Stimulated activated naive CD4-positive, alpha-beta T cell (primary cell): ENCODE measurements around the gene SMARCC1.
"Not testable (repeated sequence)": the region's sequence is repeated elsewhere in the genome, so short reads cannot be mapped to it uniquely, and the experiment has no call there.

Experiments used
- DNase-seq, 6 experiments: peaks; one replicate each; lab custom pipeline; 2025; lab: John Stamatoyannopoulos, UW

SMARCC1 gene

GRCh38 chr3:47766186-47766585 is 15.5 kb downstream of the SMARCC1 start:
- no peak for DNase-seq

- no peak for DNase-seq
Measured at GRCh38 chr3:47762233-47762632, 19.5 kb downstream of the SMARCC1 start.

DNA sequence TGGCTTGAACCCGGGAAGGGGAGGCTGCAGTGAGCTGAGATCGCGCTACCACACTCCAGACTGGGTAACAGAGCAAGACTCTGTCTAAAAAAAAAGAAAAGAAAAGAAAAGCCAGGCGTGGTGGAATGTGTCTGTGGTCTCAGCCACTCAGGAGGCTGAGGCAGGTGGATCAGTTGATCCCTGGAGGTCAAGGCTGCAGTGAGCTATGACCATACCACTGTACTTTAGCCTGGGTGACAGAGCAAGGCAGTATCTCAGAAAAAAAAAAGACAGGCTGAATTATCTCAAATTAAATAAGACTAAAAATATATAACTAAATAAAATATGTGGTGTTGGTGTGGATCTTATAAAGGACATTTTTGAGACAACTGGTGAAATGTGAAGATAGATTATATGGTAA is 20.6 kb downstream of the SMARCC1 start:
- DNase-seq: no peak

GRCh38 chr3:47760207-47760606 is 21.5 kb downstream of the SMARCC1 start:
- DNase-seq: not testable (repeated sequence)

DNA sequence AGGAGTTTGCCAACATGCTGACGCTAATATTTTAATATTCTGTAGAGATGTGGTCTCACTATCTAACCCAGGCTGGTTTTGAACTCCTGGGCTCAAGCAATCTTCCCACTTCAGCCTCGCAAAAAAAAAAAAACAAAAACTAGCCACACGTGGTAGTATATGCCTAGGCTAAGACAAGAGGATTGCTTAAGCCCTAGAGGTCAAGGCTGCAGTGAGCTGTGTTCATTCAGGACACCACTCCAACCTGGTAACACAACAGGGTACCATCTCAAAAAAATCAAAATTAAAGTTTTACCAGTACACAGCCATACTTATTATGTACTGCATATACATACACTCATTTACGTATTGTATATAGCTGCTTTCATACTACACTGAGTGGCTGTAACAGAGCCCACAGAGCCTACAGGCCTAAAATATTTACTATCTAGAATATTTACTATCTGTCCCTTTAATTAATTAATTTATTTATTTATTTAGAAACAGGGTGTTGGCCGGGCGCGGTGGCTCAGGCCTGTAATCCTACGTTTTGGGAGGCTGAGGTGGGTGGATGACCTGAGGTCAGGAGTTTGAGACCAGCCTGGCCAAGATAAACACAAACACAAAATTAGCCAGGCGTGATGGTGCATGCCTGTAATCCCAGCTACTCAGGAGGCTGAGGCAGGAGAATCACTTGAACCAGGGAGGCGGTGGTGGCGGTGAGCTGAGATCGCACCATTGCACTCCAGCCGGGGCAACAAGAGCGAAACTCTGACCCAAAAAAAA is 23.2 kb downstream of the SMARCC1 start:
- DNase-seq: no peak

DNA sequence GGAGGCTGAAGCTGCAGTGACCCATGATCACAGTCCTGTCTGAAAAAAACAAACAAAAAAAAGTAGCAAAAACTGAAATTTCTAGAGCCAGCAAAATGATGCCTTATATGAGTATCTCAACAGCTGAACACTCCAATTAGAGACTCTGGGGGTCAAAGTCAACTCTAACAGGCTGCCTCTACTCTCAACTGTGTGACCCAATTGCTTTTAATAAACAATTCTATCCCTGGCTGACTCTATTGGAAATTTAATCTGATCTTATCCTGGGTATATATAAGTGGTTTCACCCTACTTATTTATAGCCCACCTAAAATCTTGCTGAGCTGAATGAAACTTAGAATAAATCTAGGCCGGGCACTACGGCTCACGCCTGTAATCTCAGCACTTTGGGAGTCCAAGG is 29.0 kb downstream of the SMARCC1 start:
- DNase-seq: no peak

DNA sequence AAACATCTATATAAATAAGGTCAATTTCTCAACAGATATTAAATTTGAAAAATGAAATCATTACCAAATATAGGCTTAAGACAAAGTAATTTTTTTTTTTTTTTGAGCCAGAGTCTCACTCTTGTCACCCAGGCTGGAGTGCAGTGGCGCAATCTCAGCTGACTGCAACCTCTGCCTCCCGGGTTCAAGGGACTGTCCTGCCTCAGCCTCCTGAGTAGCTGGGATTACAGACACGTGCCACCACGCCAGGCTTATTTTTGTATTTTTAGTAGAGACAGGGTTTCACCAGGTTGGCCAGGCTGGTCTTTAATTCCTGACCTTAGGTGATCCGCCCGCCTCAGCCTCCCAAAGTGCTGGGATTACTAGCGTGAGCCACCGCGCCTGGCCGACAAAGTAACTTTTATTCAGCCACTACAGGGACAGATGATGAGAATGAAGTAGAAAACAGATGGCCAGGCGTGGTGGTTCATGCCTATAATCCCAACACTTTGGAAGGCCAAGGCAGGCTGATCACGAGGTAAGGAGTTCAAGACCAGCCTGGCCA is 30.8 kb downstream of the SMARCC1 start:
- DNase-seq: not testable (repeated sequence)

DNA sequence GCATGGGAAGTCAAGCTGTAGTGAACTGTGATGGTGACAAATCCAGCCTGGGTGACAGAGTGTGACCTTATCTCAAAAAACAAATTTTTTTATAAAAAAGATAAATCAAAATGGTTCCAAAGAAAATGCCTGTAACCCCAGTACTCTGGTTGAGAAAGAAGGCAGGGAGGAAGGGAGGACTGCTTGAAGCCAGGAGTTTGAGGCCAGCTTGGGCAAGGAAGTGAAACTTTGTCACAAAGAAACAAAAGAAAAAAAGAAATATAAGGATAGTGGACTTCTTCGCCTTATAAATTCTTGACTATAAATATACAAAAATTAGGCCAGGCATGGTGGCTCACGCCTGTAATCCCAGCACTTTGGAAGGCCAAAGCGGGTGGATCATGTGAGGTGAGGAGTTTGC is 34.1 kb downstream of the SMARCC1 start:
- DNase-seq: no peak

GRCh38 chr3:47746264-47746663 is 35.4 kb downstream of the SMARCC1 start:
- DNase-seq: no peak

- DNase-seq: no peak
Measured at GRCh38 chr3:47743855-47744254, 37.8 kb downstream of the SMARCC1 start.

DNA sequence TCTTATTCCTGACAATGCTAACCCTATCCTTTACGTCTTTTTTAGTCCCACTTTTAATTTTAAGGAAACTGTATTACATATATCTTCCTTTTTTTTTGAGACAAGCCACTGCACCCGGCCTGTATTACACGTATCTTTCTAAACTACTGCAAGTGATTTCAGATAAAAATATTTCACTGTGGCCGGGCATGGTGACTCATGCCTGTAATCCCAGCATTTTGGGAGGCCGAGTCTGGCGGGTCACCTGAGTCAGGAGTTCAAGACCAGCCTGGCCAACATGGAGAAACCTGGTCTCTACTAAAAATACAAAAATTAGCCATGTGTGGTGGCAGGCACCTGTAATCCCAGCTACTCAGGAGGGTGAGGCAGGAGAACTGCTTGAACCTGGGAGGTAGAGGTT is 38.3 kb downstream of the SMARCC1 start:
- not testable (repeated sequence) for DNase-seq

GRCh38 chr3:47741925-47742324 is 39.8 kb downstream of the SMARCC1 start:
- no peak for DNase-seq

DNA sequence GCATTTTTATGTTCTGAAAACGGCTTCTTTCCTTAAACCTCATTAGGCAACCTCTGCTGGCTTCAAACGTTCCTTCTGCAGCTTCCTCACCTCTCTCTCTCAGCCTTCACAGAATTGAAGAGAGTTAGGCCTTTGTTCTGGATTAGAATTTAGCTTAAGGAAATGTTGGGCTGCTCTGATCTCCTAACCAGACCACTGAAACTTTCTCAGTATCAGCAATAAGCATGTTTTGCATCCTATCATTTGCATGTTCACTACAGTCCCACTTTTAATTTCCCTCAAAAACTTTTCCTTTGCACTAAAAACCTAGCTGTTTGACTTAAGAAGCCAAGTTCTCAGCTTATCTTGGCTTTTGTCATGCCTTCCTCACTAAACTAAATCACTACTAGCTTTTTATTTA is 49.5 kb downstream of the SMARCC1 start:
- no peak for DNase-seq

DNA sequence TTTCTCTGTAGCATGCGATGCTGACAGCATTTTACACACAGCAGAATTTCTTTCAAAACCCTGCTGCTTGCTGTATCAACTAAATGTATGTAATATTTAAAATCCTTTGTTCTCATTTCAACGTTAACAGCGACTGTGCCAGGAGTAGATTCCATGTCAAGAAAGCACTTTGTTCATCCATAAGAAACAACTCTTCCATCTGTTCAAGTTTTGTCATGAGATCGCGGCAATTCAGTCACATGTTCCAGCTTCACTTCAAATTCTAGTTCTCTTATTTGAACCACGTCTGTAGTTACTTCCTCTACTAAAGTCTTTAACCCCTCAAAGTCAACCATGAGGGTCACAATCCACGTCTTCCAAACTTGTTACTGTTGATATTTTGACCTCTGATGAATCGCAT is 50.6 kb downstream of the SMARCC1 start:
- DNase-seq: no peak

DNA sequence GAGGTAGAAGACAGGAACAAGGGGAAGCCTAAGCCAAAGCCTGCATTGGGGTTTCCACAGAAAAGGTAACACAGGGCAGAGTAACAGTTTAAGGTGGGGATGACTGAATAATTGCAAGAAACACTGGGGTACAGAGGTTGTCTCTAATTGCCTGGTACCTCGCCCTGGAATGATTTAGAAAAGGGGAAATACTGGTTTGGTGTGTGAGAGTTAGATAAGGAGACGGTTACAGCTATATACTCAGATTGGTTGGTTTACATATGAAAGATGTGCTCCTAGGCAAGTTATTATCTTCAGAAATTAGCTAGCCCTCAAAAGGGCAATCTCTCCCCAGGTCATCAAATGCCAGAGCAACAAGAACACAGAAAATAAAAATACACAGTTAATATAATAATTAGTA is 58.8 kb downstream of the SMARCC1 start:
- no peak for DNase-seq

DNA sequence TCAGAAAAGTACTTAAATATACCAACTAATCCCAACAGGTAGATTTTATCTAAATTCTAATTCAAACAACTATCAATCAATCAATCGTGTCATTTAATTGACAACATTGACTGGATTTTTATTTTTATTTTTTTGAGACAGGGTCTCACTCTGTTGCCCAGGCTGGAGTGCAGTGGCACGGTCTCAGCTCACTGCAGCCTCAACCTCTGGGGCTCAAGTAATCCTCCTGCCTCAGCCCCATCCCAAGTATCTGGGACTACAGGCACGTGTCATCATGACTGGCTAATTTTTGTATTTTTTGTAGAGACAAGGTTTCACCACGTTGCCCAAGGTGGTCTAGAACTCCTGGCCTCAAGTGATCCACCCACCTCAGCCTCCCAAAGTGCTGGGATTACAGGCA is 64.2 kb downstream of the SMARCC1 start:
- DNase-seq: not testable (repeated sequence)

- no peak for DNase-seq
Measured at GRCh38 chr3:47716656-47717055, 65.0 kb downstream of the SMARCC1 start.

DNA sequence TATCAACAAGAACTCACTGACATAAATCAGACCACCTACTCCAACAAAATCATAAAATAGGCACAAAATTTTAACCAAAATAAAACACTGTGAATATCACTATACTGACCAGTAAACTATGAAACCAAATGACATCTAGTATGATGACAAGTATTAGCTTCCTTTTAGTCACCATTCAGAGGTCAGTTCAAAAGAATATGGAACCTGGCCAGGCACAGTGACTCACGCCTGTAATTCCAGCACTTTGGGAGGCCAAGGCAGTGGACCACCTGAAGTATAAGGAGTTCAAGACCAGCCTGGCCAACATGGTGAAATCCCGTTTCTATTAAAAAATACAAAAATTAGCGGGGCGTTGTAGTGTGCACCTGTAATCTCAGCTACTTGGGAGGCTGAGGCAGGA is 65.8 kb downstream of the SMARCC1 start:
- DNase-seq: no peak

DNA sequence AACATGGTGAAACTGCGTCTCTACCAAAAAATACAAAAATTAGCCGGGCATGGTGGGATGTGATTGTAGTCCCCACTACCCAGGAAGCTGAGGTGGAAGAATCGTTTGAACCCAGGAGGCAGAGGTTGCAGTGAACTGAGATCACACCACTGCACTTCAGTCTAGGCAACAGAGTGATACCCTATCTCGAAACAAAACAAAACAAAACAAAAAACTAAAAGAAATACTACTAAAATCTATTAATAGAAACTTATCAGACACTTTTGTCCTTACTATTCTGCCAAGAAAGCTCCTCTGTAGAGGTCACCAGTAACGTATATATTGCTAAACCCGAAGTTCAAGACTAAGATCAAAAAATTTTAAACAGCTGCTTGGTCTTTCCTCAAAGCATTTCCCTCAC is 67.1 kb downstream of the SMARCC1 start:
- DNase-seq: no peak

GRCh38 chr3:47713655-47714054 is 68.0 kb downstream of the SMARCC1 start:
- no peak for DNase-seq

- DNase-seq: no peak
Measured at GRCh38 chr3:47712398-47712797, 69.3 kb downstream of the SMARCC1 start.

- DNase-seq: no peak
Measured at GRCh38 chr3:47711596-47711995, 70.1 kb downstream of the SMARCC1 start.

GRCh38 chr3:47705391-47705790 is 76.3 kb downstream of the SMARCC1 start:
- no peak for DNase-seq

DNA sequence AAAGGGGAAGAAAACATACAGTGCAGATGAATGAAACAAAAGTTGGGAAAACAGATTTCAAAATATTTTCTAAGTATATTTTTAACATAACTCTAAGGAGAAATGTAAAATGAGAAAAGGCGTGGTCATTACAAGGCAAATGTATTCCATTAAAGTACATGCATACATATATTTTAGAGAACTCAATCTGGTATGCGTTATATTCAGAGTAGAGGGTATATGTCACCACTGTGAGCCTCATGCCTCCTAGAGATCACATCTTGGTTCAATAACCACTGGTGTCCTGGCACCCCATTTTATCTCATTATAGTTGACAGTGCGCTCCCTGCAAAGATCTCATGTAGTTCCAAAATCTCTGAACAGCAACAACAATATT is 77.5 kb downstream of the SMARCC1 start:
- DNase-seq: no peak
